ENCODE results near the gene RPS4Y1. TPM values are rescaled to one million over a fixed set of nuclear protein-coding genes. Genes with fewer than 3 reads are reported as not detected.

RPS4Y1 gene
- total RNA-seq (2022; extraction: Qiagen RNA extraction): 235 to 303 TPM (median 299 TPM) in 5 replicates

GRCh38 chrY:2841471-2841893 lies at the start of gene RPS4Y1:
Gene RPS4Y1 (plus strand): TSS chrY:2841602. CDS start chrY:2841625, 23 bp downstream.

Other genes starting within 250 kb of the RPS4Y1 start
- gene SRY, start 53.9 kb upstream of the RPS4Y1 start, total RNA-seq (2022; extraction: Qiagen RNA extraction): not detected in 5 replicates
- 3.0 to 5.0 TPM (median 4.1 TPM) in 5 replicates for gene ZFY, start 93.8 kb downstream of the RPS4Y1 start, total RNA-seq (2022; extraction: Qiagen RNA extraction)

All from A549 treated with Hydrocortisone at 1 μM for 4 hours (cell line).